Vagina (tissue), 2 donors: ENCODE results near the gene INPP5J.

Experiments used
- POLR2A ChIP-seq, 2 donors: fragments of 450-650 bp; IDR thresholded peaks; one replicate each; pipeline ENCODE4 v1.6.1; 2017; ENCODE audit warnings: antibody characterized with exemption in 2 of 2, mild to moderate bottlenecking in 2 of 2, moderate library complexity in 2 of 2
- POLR2AphosphoS5 ChIP-seq, 2 donors: sonication (generic); formaldehyde crosslinking; IDR thresholded peaks; one replicate each; pipeline ENCODE4 v1.9.0; 2017; ENCODE audit warnings: antibody characterized with exemption in 2 of 2, mild to moderate bottlenecking in 2 of 2, low read depth in 1 of 2; ENCODE audit not compliant: insufficient read depth in 1 of 2
- TF ChIP-seq, protein P1 (sequence below), 3 experiments: fragments of 450-650 bp in 2 of 3; fragments of 200-600 bp in 1 of 3; sonication (generic) in 1 of 3; IDR thresholded peaks; one replicate each; pipeline ENCODE4 v1.5.1; 2017 to 2019; ENCODE audit warnings: antibody characterized with exemption in 3 of 3, mild to moderate bottlenecking in 2 of 3, moderate library complexity in 2 of 3

DNA sequence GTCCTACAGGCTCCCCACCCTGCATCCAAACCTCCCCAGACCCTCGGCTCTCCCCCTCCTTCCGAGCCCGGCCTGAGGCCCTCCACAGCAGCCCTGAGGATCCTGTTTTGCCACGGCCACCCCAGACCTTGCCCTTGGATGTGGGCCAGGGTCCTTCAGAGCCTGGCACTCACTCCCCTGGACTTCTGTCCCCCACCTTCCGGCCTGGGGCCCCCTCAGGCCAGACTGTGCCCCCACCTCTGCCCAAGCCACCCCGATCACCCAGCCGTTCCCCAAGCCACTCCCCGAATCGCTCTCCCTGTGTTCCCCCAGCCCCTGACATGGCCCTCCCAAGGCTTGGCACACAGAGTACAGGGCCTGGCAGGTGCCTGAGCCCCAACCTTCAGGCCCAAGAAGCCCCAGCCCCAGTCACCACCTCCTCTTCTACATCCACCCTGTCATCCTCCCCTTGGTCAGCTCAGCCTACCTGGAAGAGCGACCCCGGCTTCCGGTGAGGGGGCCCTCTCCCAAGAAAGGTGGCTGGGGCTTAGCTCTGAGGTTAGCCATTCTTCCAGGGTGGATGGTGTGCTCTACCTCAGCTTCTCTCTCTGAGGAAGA lies 2.9 kb downstream of the INPP5J start:
- TF ChIP-seq, protein P1, sequence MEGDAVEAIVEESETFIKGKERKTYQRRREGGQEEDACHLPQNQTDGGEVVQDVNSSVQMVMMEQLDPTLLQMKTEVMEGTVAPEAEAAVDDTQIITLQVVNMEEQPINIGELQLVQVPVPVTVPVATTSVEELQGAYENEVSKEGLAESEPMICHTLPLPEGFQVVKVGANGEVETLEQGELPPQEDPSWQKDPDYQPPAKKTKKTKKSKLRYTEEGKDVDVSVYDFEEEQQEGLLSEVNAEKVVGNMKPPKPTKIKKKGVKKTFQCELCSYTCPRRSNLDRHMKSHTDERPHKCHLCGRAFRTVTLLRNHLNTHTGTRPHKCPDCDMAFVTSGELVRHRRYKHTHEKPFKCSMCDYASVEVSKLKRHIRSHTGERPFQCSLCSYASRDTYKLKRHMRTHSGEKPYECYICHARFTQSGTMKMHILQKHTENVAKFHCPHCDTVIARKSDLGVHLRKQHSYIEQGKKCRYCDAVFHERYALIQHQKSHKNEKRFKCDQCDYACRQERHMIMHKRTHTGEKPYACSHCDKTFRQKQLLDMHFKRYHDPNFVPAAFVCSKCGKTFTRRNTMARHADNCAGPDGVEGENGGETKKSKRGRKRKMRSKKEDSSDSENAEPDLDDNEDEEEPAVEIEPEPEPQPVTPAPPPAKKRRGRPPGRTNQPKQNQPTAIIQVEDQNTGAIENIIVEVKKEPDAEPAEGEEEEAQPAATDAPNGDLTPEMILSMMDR (IDR thresholded peaks at IDR 0.05) = no peak
- TF ChIP-seq POLR2A (IDR thresholded peaks at IDR 0.05) (no peak), POLR2AphosphoS5 (IDR thresholded peaks at IDR 0.05; ENCODE audit: insufficient read depth in 1 of 2, low read depth in 1 of 2) (no peak)
